ENCODE measurements around the gene XIRP1. TPM values are rescaled to one million over a fixed set of nuclear protein-coding genes. Genes with fewer than 3 reads are reported as not detected.
A peak's percentile ranks its signal among the peaks of the same experiment; 100 is the strongest.

Gene XIRP1
- total RNA-seq, 2 donors from 2014 or later = not detected

DNA sequence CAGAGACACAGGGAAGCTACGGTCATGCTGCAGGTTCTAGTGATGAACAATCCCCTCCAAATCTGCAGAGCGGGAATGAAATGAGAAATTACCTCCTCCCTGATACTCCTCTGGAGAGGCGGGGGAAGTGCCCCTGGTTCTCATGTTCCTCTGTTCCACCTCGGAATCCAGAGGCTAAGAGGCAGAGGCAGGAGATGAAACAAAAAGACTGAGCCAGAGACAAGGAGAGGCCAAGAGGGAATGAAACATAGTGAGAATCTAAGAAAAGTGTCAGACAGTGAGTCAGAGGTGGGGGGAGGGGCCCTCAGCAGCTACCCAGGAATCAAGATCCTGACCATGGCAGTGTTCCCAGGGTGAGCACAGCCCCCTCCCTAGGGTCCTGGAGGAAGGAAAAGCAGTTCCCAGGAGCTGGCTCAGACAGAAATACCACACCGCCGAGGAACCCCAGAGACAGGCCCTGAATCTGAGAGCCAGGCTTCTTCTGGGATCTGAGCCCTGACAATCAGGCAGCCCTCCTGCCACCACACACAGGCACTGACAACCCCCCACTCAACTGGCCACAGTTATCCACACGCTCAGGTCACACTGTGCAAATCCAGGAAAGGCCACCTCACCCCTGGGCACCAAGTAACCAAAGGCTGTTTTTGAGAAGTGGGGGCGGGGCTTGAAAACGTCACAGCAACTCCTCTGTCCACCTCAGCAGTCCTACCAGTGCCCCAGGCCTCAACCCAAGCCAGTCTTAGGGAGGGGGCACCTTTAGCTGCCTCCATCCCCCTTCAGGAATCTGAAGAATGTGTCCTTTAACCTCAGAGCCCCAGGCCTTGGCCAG, 41.4 kb downstream of the XIRP1 start:
- peak overlapping the region; percentile 100 for H3K9ac ChIP-seq (ENCODE audit: low read depth in 2 of 2, low read length in 2 of 2)
- intact Hi-C loops (cut with DNase I) = no loop called here
- peak; percentile 80 for DNase-seq
- H3K4me1 ChIP-seq = peaks cover 37% of the 10 kb centered on the region
- H3K9me3 ChIP-seq = no peaks in the 10 kb centered on the region
- H3K4me3 ChIP-seq = peak overlapping the region; percentile 92
- H3K27ac ChIP-seq = peak overlapping the region; percentile 99
- H3K36me3 ChIP-seq = no peaks in the 10 kb centered on the region
- TF ChIP-seq, protein P1, sequence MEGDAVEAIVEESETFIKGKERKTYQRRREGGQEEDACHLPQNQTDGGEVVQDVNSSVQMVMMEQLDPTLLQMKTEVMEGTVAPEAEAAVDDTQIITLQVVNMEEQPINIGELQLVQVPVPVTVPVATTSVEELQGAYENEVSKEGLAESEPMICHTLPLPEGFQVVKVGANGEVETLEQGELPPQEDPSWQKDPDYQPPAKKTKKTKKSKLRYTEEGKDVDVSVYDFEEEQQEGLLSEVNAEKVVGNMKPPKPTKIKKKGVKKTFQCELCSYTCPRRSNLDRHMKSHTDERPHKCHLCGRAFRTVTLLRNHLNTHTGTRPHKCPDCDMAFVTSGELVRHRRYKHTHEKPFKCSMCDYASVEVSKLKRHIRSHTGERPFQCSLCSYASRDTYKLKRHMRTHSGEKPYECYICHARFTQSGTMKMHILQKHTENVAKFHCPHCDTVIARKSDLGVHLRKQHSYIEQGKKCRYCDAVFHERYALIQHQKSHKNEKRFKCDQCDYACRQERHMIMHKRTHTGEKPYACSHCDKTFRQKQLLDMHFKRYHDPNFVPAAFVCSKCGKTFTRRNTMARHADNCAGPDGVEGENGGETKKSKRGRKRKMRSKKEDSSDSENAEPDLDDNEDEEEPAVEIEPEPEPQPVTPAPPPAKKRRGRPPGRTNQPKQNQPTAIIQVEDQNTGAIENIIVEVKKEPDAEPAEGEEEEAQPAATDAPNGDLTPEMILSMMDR (IDR thresholded peaks at IDR 0.05) = no peak
- H3K27me3 ChIP-seq = no peaks in the 10 kb centered on the region

DNA sequence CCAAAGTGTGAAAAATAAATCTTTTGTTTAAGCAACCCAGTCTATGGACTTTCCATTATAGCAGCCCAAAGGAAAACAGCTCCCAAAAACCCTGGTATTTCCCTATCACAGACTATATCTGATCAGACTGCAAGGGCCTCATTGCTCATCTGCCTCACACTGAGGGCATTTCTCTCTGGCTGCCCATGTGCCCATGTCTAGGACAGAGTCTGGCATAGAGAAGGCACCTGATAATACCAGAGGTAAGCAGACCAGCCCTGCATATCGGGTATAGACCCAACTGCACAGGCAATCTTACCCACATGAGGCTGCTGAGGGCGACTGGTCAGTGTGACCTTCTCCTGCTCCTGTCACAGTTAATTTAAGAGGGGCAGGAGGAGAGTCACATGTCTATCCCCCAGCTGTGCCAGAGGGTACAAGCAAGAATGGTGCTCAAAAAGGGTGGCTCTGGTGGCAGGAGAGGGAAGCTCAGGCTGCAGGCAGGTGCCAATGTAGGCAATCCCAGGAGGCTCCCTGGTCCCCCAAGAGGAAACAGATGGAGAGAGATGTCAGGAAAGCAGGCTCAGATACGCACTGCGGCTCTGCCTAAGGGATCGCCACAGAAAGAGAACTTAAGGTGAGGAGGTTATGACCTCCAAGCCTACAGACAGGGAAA, 42.1 kb downstream of the XIRP1 start:
- peak overlapping the region; percentile 99 for H3K27ac ChIP-seq
- H3K9me3 ChIP-seq = no peaks in the 10 kb centered on the region
- H3K4me1 ChIP-seq = peaks cover 43% of the 10 kb centered on the region
- H3K4me3 ChIP-seq = peak overlapping the region; percentile 92
- TF ChIP-seq, protein P1 (IDR thresholded peaks at IDR 0.05) = no peak
- DNase-seq = no peak
- peak overlapping the region; percentile 100 for H3K9ac ChIP-seq (ENCODE audit: low read depth in 2 of 2, low read length in 2 of 2)
- no peaks in the 10 kb centered on the region for H3K27me3 ChIP-seq
- H3K36me3 ChIP-seq = peaks cover 3% of the 10 kb centered on the region
- intact Hi-C loops (cut with DNase I) = no loop called here

DNA sequence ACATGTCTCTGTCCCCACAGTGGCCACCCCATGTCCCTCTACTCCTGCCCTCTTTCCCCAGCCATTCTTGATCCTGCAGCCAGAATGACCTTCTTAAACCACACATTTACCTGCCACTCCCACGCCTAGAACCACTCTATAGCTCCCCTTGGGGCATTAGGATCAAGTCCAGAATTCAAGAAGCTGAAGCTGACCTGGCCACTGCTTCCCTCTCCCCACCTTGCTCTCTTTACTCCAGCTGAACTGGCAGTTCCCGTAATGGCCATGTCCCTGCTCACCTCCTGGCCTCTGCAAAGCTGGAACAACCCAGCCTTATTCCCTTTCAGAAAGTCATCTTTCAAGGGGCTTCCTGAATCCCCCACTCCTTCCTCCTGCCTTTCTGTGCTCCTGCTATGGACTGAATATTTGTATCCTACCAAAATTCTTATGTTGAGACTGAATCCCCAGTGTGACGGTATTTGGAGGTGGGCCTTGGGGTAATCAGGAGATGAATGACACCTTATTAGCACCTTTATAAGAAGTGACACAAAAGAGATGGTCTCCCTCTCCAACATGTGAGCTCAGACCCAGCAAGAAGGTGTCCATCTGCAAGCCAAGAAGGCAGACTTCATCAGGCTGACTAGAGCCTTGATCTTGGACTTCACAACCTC, 42.8 kb downstream of the XIRP1 start:
- Histone ChIP-seq H3K9ac (ENCODE audit: low read depth in 2 of 2, low read length in 2 of 2) (peak overlapping the region in 1 of 2 donors; percentile 33), H3K4me1 (peaks cover 43% of the 10 kb centered on the region), H3K36me3 (peaks cover 10% of the 10 kb centered on the region), H3K4me3 (no peak overlapping the region), H3K9me3 (no peaks in the 10 kb centered on the region), H3K27ac (peak overlapping the region; percentile 99), H3K27me3 (no peaks in the 10 kb centered on the region)
- intact Hi-C loops (cut with DNase I) = no loop called here
- no peak for DNase-seq
- TF ChIP-seq, protein P1 (IDR thresholded peaks at IDR 0.05) = no peak

DNA sequence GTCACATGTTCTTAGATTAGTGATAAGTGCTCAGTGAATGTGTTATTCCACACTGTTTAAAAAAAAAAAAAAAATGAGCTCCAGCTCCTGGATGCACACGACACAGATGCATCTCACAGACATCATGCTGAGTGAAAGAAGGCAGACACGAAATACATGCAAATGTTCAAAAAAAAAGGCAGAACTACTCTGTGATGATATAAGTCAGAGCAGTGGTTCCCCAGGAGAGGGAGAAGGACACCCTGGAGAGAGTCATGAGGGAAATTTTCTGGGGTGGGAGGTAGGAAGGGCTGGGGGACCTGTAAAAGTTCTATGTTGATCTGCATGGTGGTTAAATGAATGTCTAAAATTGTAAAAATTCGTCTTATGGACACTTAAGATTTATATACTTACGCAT, 43.3 kb downstream of the XIRP1 start:
- H3K27ac ChIP-seq = peak overlapping the region; percentile 70
- H3K9ac ChIP-seq (ENCODE audit: low read depth in 2 of 2, low read length in 2 of 2) = no peak overlapping the region
- DNase-seq = no peak
- TF ChIP-seq, protein P1 (IDR thresholded peaks at IDR 0.05) = no peak
- intact Hi-C loops (cut with DNase I) = no loop called here
- H3K9me3 ChIP-seq = no peaks in the 10 kb centered on the region
- peaks cover 41% of the 10 kb centered on the region for H3K4me1 ChIP-seq
- H3K4me3 ChIP-seq = no peak overlapping the region
- no peaks in the 10 kb centered on the region for H3K27me3 ChIP-seq
- peaks cover 15% of the 10 kb centered on the region for H3K36me3 ChIP-seq

DNA sequence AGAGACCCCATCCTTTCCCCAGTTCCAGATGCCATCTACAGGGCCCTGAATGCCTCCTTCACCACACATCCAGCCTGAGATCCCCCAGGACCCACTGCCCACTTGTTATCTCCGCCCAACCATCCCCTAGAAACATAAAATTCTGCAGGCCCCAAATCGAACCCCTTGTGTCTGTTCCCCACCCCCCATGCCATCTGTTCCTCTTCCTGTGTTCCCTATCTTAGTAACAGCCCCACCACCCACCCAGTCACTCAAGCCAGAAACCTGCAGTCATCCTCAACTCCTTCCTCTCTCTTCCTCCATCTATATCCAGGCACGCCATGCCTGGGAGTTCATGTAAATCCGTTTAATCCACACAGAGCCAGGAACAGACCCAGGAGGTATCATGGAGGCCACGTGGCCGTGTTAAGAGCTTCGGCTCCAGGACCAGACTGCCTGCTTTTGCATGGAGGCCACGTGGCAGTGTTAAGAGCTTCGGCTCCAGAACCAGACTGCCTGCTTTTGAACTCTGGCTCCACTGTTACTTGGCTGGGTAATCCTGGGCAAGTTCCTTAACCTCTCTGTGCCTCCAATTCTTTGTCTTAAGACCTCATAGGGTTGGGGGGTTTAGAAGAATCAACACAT, 43.8 kb downstream of the XIRP1 start:
- intact Hi-C loops (cut with DNase I) = no loop called here
- H3K36me3 ChIP-seq = peaks cover 20% of the 10 kb centered on the region
- H3K9ac ChIP-seq (ENCODE audit: low read depth in 2 of 2, low read length in 2 of 2) = peak overlapping the region; percentile 24 to 82
- TF ChIP-seq, protein P1 (IDR thresholded peaks at IDR 0.05) = no peak
- no peaks in the 10 kb centered on the region for H3K9me3 ChIP-seq
- no peak for DNase-seq
- H3K27me3 ChIP-seq = no peaks in the 10 kb centered on the region
- H3K4me3 ChIP-seq = no peak overlapping the region
- H3K4me1 ChIP-seq = peaks cover 39% of the 10 kb centered on the region
- peak overlapping the region; percentile 70 for H3K27ac ChIP-seq

All from colonic mucosa (tissue), 4 donors.